ENCODE measurements around the gene CAPN15. TPM values are rescaled to one million over a fixed set of nuclear protein-coding genes. Genes with fewer than 3 reads are reported as not detected.
"Not testable (repeated sequence)": the region's sequence is repeated elsewhere in the genome, so short reads cannot be mapped to it uniquely, and the experiment has no call there.

CAPN15 gene
- total RNA-seq, 2 experiments from 2014 or later, result 113 to 121 TPM

GRCh38 chr16:497258-497657 is 30.3 kb upstream of the CAPN15 start:
- H3K36me3 Mint-ChIP-seq, result no peaks in the 10 kb centered on the region
- CTCF ChIA-PET, result no interaction called here
- DNase-seq (no peak), ATAC-seq (no peak)
- H3K4me3 Mint-ChIP-seq, result no peak overlapping the region
- H3K27ac Mint-ChIP-seq, result no peak overlapping the region
- H3K4me1 Mint-ChIP-seq, result peaks cover 9% of the 10 kb centered on the region
- no peaks in the 10 kb centered on the region for H3K27me3 Mint-ChIP-seq
- H3K9me3 Mint-ChIP-seq (ENCODE audit: low read depth), result no peaks in the 10 kb centered on the region

- CTCF ChIA-PET, result no interaction called here
Observed at GRCh38 chr16:499924-500323, 27.6 kb upstream of the CAPN15 start.

GRCh38 chr16:500709-501108 is 26.8 kb upstream of the CAPN15 start:
- Mint-ChIP-seq H3K36me3 (no peaks in the 10 kb centered on the region), H3K4me1 (no peaks in the 10 kb centered on the region), H3K27me3 (no peaks in the 10 kb centered on the region), H3K4me3 (no peak overlapping the region), H3K9me3 (ENCODE audit: low read depth) (no peaks in the 10 kb centered on the region), H3K27ac (no peak overlapping the region)
- CTCF ChIA-PET, result interaction anchor here (0.7 kb wide), 1 partner anchor 219 kb away, joined by 6 read pairs; no protein-coding TSS in a partner anchor
- ATAC-seq, result no peak
- no peak for DNase-seq

More at GRCh38 chr16:499924-500323, 27.6 kb upstream of the CAPN15 start:
- peaks cover 6% of the 10 kb centered on the region for H3K4me1 Mint-ChIP-seq
- H3K9me3 Mint-ChIP-seq (ENCODE audit: low read depth), result no peaks in the 10 kb centered on the region
- H3K27ac Mint-ChIP-seq, result no peak overlapping the region
- no peaks in the 10 kb centered on the region for H3K36me3 Mint-ChIP-seq
- H3K4me3 Mint-ChIP-seq, result no peak overlapping the region
- ATAC-seq (no peak), DNase-seq (no peak)
- no peaks in the 10 kb centered on the region for H3K27me3 Mint-ChIP-seq

- Mint-ChIP-seq H3K4me3 (no peak overlapping the region), H3K36me3 (no peaks in the 10 kb centered on the region), H3K27ac (no peak overlapping the region), H3K4me1 (no peaks in the 10 kb centered on the region), H3K27me3 (no peaks in the 10 kb centered on the region), H3K9me3 (ENCODE audit: low read depth) (no peaks in the 10 kb centered on the region)
- ATAC-seq, result no peak
- no peak for DNase-seq
- CTCF ChIA-PET, result interaction anchor here (0.6 to 1.5 kb wide), 2 partner anchors 15 to 30 kb away, joined by 3 read pairs; no protein-coding TSS in a partner anchor
Observed at GRCh38 chr16:502179-502943, 25.2 kb upstream of the CAPN15 start.

GRCh38 chr16:503150-504071 is 24.1 kb upstream of the CAPN15 start:
- Mint-ChIP-seq H3K27ac (no peak overlapping the region), H3K36me3 (no peaks in the 10 kb centered on the region), H3K27me3 (no peaks in the 10 kb centered on the region), H3K4me1 (no peaks in the 10 kb centered on the region), H3K9me3 (ENCODE audit: low read depth) (no peaks in the 10 kb centered on the region), H3K4me3 (no peak overlapping the region)
- DNase-seq (no peak), ATAC-seq (no peak)
- CTCF ChIA-PET, result interaction anchor here (1.5 kb wide), 1 partner anchor 16 kb away, joined by 3 read pairs; no protein-coding TSS in a partner anchor

GRCh38 chr16:505479-506245 is 21.9 kb upstream of the CAPN15 start:
- H3K4me1 Mint-ChIP-seq, result peaks cover 5% of the 10 kb centered on the region
- no peaks in the 10 kb centered on the region for H3K9me3 Mint-ChIP-seq (ENCODE audit: low read depth)
- DNase-seq (no peak), ATAC-seq (no peak)
- H3K27ac Mint-ChIP-seq, result no peak overlapping the region
- H3K27me3 Mint-ChIP-seq, result no peaks in the 10 kb centered on the region
- CTCF ChIA-PET, result no interaction called here
- H3K36me3 Mint-ChIP-seq, result no peaks in the 10 kb centered on the region
- no peak overlapping the region for H3K4me3 Mint-ChIP-seq

- CTCF ChIA-PET, result no interaction called here
Observed at GRCh38 chr16:506246-506546, 21.3 kb upstream of the CAPN15 start.

GRCh38 chr16:507527-507926 is 20.0 kb upstream of the CAPN15 start:
- ATAC-seq, result not testable (repeated sequence)

More at GRCh38 chr16:506246-506546, 21.3 kb upstream of the CAPN15 start:
- Mint-ChIP-seq H3K27ac (no peak overlapping the region), H3K27me3 (no peaks in the 10 kb centered on the region), H3K4me3 (no peak overlapping the region), H3K9me3 (ENCODE audit: low read depth) (no peaks in the 10 kb centered on the region), H3K36me3 (no peaks in the 10 kb centered on the region), H3K4me1 (peaks cover 5% of the 10 kb centered on the region)
- no peak for DNase-seq
- no peak for ATAC-seq

GRCh38 chr16:507996-508395 is 19.5 kb upstream of the CAPN15 start:
- no peak overlapping the region for H3K4me3 Mint-ChIP-seq
- DNase-seq (no peak), ATAC-seq (no peak)
- CTCF ChIA-PET, result no interaction called here
- no peaks in the 10 kb centered on the region for H3K36me3 Mint-ChIP-seq
- H3K27me3 Mint-ChIP-seq, result no peaks in the 10 kb centered on the region
- H3K4me1 Mint-ChIP-seq, result peaks cover 5% of the 10 kb centered on the region
- no peaks in the 10 kb centered on the region for H3K9me3 Mint-ChIP-seq (ENCODE audit: low read depth)
- no peak overlapping the region for H3K27ac Mint-ChIP-seq

More at GRCh38 chr16:507527-507926, 20.0 kb upstream of the CAPN15 start:
- H3K27ac Mint-ChIP-seq; H3K4me1 Mint-ChIP-seq; H3K36me3 Mint-ChIP-seq; H3K27me3 Mint-ChIP-seq; H3K9me3 Mint-ChIP-seq (ENCODE audit: low read depth); H3K4me3 Mint-ChIP-seq; CTCF ChIA-PET; DNase-seq: not testable (repeated sequence)

GRCh38 chr16:508884-509736 is 18.4 kb upstream of the CAPN15 start:
- Mint-ChIP-seq H3K27ac (no peak overlapping the region), H3K27me3 (no peaks in the 10 kb centered on the region), H3K4me3 (no peak overlapping the region), H3K9me3 (ENCODE audit: low read depth) (no peaks in the 10 kb centered on the region), H3K4me1 (peaks cover 5% of the 10 kb centered on the region), H3K36me3 (no peaks in the 10 kb centered on the region)
- DNase-seq (no peak), ATAC-seq (no peak)
- CTCF ChIA-PET, result interaction anchor here (1.0 kb wide), 1 partner anchor 101 kb away, joined by 3 read pairs; no protein-coding TSS in a partner anchor

GRCh38 chr16:510066-510825 is 17.3 kb upstream of the CAPN15 start:
- H3K4me1 Mint-ChIP-seq, result peaks cover 5% of the 10 kb centered on the region
- DNase-seq (no peak), ATAC-seq (no peak)
- no peak overlapping the region for H3K27ac Mint-ChIP-seq
- CTCF ChIA-PET, result interaction anchor here (1.0 kb wide), 1 partner anchor 100 kb away, joined by 3 read pairs; no protein-coding TSS in a partner anchor
- no peaks in the 10 kb centered on the region for H3K36me3 Mint-ChIP-seq
- no peaks in the 10 kb centered on the region for H3K9me3 Mint-ChIP-seq (ENCODE audit: low read depth)
- no peaks in the 10 kb centered on the region for H3K27me3 Mint-ChIP-seq
- no peak overlapping the region for H3K4me3 Mint-ChIP-seq

- H3K9me3 Mint-ChIP-seq (ENCODE audit: low read depth), result no peaks in the 10 kb centered on the region
- peaks cover 5% of the 10 kb centered on the region for H3K4me1 Mint-ChIP-seq
- ATAC-seq, result no peak
- DNase-seq, result no peak
- CTCF ChIA-PET, result no interaction called here
- no peak overlapping the region for H3K27ac Mint-ChIP-seq
- no peaks in the 10 kb centered on the region for H3K27me3 Mint-ChIP-seq
- no peak overlapping the region for H3K4me3 Mint-ChIP-seq
- no peaks in the 10 kb centered on the region for H3K36me3 Mint-ChIP-seq
Observed at GRCh38 chr16:512802-513201, 14.7 kb upstream of the CAPN15 start.
